Measurements from ENCODE around the gene MRPL23.

DNA sequence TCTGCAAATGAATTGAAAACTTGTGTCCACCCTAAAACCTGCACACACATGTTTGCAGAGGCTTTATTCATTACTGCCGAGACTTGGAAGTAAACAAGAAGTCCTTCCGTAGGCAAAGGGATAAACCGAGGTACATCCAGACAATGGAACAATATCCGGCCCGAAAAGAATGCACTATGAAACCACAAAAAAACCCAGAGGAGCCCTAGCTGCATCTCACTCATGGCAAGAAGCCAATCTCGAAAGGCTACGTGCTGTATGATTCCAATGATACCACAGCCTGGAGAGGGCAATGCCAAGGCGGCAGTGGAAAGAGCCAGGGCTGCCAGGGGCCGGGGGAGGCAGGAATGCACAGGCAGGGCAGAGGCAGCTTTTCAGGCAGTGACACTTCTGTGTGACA is 3.2 kb upstream of the MRPL23 start:
- TF ChIP-seq, protein P1, sequence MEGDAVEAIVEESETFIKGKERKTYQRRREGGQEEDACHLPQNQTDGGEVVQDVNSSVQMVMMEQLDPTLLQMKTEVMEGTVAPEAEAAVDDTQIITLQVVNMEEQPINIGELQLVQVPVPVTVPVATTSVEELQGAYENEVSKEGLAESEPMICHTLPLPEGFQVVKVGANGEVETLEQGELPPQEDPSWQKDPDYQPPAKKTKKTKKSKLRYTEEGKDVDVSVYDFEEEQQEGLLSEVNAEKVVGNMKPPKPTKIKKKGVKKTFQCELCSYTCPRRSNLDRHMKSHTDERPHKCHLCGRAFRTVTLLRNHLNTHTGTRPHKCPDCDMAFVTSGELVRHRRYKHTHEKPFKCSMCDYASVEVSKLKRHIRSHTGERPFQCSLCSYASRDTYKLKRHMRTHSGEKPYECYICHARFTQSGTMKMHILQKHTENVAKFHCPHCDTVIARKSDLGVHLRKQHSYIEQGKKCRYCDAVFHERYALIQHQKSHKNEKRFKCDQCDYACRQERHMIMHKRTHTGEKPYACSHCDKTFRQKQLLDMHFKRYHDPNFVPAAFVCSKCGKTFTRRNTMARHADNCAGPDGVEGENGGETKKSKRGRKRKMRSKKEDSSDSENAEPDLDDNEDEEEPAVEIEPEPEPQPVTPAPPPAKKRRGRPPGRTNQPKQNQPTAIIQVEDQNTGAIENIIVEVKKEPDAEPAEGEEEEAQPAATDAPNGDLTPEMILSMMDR (IDR thresholded peaks at IDR 0.05; ENCODE audit: extremely low read depth in 1 of 2, insufficient read depth in 1 of 2, low read depth in 1 of 2, low read length in 2 of 2): no peak
- no peak for TF ChIP-seq POLR2A (IDR thresholded peaks at IDR 0.05; ENCODE audit: low read depth, low read length)
- TF ChIP-seq EZH2 (IDR thresholded peaks at IDR 0.05; ENCODE audit: borderline replicate concordance, low read depth, low read length, severe bottlenecking): no peak
- TF ChIP-seq POLR2AphosphoS5 (IDR thresholded peaks at IDR 0.05; ENCODE audit: insufficient read depth, low read depth, low read length): no peak
